Measurements from ENCODE around the gene SPEN.
A peak's percentile ranks its signal among the peaks of the same experiment; 100 is the strongest.

SPEN gene

GRCh38 chr1:15938628-15939161, 91.2 kb downstream of the SPEN start:
- no peaks in the 10 kb centered on the region for H3K4me1 ChIP-seq (ENCODE audit: control insufficient read depth in 1 of 2, insufficient read depth in 1 of 2, low read depth in 1 of 2, low read length in 1 of 2)
- TF ChIP-seq CTCF (IDR thresholded peaks at IDR 0.05) = no peak
- peak overlapping the region; percentile 48 for H3K27ac ChIP-seq

GRCh38 chr1:15939181-15940109, 91.9 kb downstream of the SPEN start:
- H3K4me3 ChIP-seq (ENCODE audit: low read depth in 1 of 2, low read length in 1 of 2) = no peak overlapping the region
- H3K4me1 ChIP-seq (ENCODE audit: control insufficient read depth in 1 of 2, insufficient read depth in 1 of 2, low read depth in 1 of 2, low read length in 1 of 2) = no peaks in the 10 kb centered on the region
- peak overlapping the region; percentile 48 for H3K27ac ChIP-seq
- peaks cover 98% of the 10 kb centered on the region for H3K36me3 ChIP-seq
- H3K27me3 ChIP-seq = no peaks in the 10 kb centered on the region
- TF ChIP-seq CTCF (IDR thresholded peaks at IDR 0.05) = no peak
- no peaks in the 10 kb centered on the region for H3K9me3 ChIP-seq

More at GRCh38 chr1:15938628-15939161, 91.2 kb downstream of the SPEN start:
- H3K9me3 ChIP-seq = no peaks in the 10 kb centered on the region
- H3K4me3 ChIP-seq (ENCODE audit: low read depth in 1 of 2, low read length in 1 of 2) = no peak overlapping the region
- peaks cover 98% of the 10 kb centered on the region for H3K36me3 ChIP-seq
- H3K27me3 ChIP-seq = no peaks in the 10 kb centered on the region

GRCh38 chr1:15940110-15941043, 92.9 kb downstream of the SPEN start:
- Histone ChIP-seq H3K4me1 (ENCODE audit: control insufficient read depth in 1 of 2, insufficient read depth in 1 of 2, low read depth in 1 of 2, low read length in 1 of 2) (no peaks in the 10 kb centered on the region), H3K36me3 (peaks cover 98% of the 10 kb centered on the region)

GRCh38 chr1:15941044-15941840, 93.7 kb downstream of the SPEN start:
- TF ChIP-seq CTCF (IDR thresholded peaks at IDR 0.05) = no peak
- Histone ChIP-seq H3K9me3 (no peaks in the 10 kb centered on the region), H3K36me3 (peaks cover 98% of the 10 kb centered on the region), H3K27ac (no peak overlapping the region), H3K4me3 (ENCODE audit: low read depth in 1 of 2, low read length in 1 of 2) (no peak overlapping the region), H3K4me1 (ENCODE audit: control insufficient read depth in 1 of 2, insufficient read depth in 1 of 2, low read depth in 1 of 2, low read length in 1 of 2) (no peaks in the 10 kb centered on the region), H3K27me3 (no peaks in the 10 kb centered on the region)

More at GRCh38 chr1:15940110-15941043, 92.9 kb downstream of the SPEN start:
- Histone ChIP-seq H3K4me3 (ENCODE audit: low read depth in 1 of 2, low read length in 1 of 2) (no peak overlapping the region), H3K27me3 (no peaks in the 10 kb centered on the region), H3K27ac (no peak overlapping the region), H3K9me3 (no peaks in the 10 kb centered on the region)
- TF ChIP-seq CTCF (IDR thresholded peaks at IDR 0.05) = no peak
